ENCODE results near the gene HEMK1.

Gene HEMK1

GRCh38 chr3:50549226-50549625 lies 20.1 kb upstream of the HEMK1 start:
- no peak for DNase-seq

- DNase-seq, result peak; percentile 56 to 71
These were observed 19.1 kb upstream of the HEMK1 start for GRCh38 chr3:50550079-50550736.

- DNase-seq, result no peak
These were observed 18.2 kb upstream of the HEMK1 start for GRCh38 chr3:50551054-50551659.

GRCh38 chr3:50551681-50552435 lies 17.5 kb upstream of the HEMK1 start:
- no peak for DNase-seq

- no peak for DNase-seq
These were observed 16.7 kb upstream of the HEMK1 start for GRCh38 chr3:50552598-50552997.

GRCh38 chr3:50554553-50554952 lies 14.8 kb upstream of the HEMK1 start:
- DNase-seq, result no peak

GRCh38 chr3:50557106-50557505 lies 12.2 kb upstream of the HEMK1 start:
- no peak for DNase-seq

GRCh38 chr3:50557915-50558314 lies 11.4 kb upstream of the HEMK1 start:
- no peak for DNase-seq

GRCh38 chr3:50559702-50560101 lies 9.6 kb upstream of the HEMK1 start:
- DNase-seq, result no peak

GRCh38 chr3:50562861-50563260 lies 6.5 kb upstream of the HEMK1 start:
- no peak for DNase-seq

- no peak for DNase-seq
These were observed 5.5 kb upstream of the HEMK1 start for GRCh38 chr3:50563867-50564266.

GRCh38 chr3:50564321-50564720 lies 5.0 kb upstream of the HEMK1 start:
- DNase-seq, result no peak

- no peak for DNase-seq
These were observed 2.3 kb upstream of the HEMK1 start for GRCh38 chr3:50567011-50567385.

GRCh38 chr3:50567386-50568167 lies 1.7 kb upstream of the HEMK1 start, which contains the start of gene C3orf18:
TSS of gene C3orf18 (minus strand) at chr3:50567747. CDS start at chr3:50565699, 2,048 bp downstream.
- DNase-seq, result peak; percentile 95 to 97

- DNase-seq, result no peak
These were observed 1.4 kb downstream of the HEMK1 start for GRCh38 chr3:50570508-50571279.

- no peak for DNase-seq
These were observed 2.2 kb downstream of the HEMK1 start for GRCh38 chr3:50571486-50571885.

GRCh38 chr3:50572158-50572557 lies 2.8 kb downstream of the HEMK1 start:
- DNase-seq, result peak; percentile 84 to 89

GRCh38 chr3:50572801-50573371 lies 3.6 kb downstream of the HEMK1 start:
- peak; percentile 36 to 68 for DNase-seq

GRCh38 chr3:50573566-50574443 lies 4.5 kb downstream of the HEMK1 start:
- peak; percentile 82 to 89 for DNase-seq

- peak in 1 of 2 donors; percentile 51 for DNase-seq
These were observed 5.1 kb downstream of the HEMK1 start for GRCh38 chr3:50574444-50574831.

- DNase-seq, result no peak
These were observed 6.0 kb downstream of the HEMK1 start for GRCh38 chr3:50575372-50575771.
